GM12801 (cell line): ENCODE results near the gene NOL4L.

Experiments used
- TF ChIP-seq, protein P1 (sequence below): IDR thresholded peaks from one replicate; pipeline ENCODE4 v1.5.1; 2011; ENCODE audit warnings: control low read depth; ENCODE audit not compliant: insufficient read length; ENCODE audit errors: extremely low read depth

The NOL4L gene

GRCh38 chr20:32446301-32447100, 138.6 kb downstream of the NOL4L start:
- TF ChIP-seq, protein P1, sequence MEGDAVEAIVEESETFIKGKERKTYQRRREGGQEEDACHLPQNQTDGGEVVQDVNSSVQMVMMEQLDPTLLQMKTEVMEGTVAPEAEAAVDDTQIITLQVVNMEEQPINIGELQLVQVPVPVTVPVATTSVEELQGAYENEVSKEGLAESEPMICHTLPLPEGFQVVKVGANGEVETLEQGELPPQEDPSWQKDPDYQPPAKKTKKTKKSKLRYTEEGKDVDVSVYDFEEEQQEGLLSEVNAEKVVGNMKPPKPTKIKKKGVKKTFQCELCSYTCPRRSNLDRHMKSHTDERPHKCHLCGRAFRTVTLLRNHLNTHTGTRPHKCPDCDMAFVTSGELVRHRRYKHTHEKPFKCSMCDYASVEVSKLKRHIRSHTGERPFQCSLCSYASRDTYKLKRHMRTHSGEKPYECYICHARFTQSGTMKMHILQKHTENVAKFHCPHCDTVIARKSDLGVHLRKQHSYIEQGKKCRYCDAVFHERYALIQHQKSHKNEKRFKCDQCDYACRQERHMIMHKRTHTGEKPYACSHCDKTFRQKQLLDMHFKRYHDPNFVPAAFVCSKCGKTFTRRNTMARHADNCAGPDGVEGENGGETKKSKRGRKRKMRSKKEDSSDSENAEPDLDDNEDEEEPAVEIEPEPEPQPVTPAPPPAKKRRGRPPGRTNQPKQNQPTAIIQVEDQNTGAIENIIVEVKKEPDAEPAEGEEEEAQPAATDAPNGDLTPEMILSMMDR: no peak

DNA sequence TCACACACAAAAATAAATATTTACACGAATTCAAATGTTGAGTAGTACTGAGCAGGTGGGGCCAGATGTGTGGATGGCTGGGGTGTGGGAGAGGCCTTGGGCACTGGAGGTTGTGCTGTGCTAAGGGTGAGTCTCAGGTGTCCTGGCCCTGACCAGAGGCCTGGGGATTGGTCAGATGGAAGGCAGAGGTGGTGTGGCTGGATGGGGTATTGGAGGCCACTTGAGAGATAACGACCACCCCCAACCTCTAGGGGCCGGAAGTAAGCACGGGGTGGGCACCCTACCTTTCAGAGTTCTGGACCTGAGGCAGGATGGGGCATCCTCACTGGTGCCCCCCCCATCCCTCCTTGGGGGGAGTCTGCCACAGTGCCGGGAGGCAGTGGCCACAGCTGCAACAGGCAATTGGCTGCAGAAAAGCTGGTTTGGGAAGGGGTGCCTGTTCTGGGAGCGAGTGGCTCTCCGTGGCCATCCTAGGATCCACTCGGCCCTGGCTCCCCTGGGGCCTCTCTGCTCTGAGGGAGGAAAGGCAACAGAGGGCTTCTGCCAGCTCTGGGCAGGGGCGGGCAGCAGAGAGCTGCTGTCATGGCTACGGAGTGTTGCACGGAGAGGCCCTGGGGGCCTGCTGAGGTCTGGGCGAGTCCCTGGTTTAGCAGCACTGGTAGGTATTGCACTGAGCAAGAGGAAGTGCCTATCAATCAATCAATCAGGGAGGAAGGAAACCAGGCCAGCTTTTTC, 139.4 kb downstream of the NOL4L start:
- TF ChIP-seq, protein P1: no peak

- TF ChIP-seq, protein P1: no peak
These were observed 140.5 kb downstream of the NOL4L start for GRCh38 chr20:32444474-32445220.

DNA sequence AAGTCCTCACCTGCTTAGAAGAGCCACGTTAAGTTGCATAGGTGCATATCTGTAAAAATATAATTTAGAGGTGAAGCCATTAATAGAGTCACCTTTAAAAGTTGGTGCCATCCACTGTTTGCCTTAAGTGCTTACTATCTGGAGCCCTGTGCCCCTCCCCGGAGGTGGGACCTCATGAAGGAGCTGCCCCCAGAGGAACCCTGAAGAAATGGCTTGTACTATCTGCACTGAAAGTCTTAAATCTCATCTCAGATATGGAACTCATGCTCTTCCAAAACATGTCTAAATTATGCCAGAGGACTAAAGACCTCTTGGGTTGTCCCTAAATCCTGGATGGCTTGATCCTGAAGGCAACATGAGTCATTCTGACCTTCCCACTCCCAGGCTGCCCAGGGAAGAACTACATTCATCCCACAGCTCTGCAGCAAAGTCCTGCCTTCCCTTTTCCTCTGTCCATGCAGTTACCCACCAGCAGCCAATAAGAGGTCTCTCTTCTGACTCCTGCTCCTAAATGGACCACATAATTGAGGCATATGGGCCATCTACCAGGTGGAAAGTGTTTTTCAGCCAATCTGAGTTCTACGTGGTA, 141.7 kb downstream of the NOL4L start:
- TF ChIP-seq, protein P1: no peak

DNA sequence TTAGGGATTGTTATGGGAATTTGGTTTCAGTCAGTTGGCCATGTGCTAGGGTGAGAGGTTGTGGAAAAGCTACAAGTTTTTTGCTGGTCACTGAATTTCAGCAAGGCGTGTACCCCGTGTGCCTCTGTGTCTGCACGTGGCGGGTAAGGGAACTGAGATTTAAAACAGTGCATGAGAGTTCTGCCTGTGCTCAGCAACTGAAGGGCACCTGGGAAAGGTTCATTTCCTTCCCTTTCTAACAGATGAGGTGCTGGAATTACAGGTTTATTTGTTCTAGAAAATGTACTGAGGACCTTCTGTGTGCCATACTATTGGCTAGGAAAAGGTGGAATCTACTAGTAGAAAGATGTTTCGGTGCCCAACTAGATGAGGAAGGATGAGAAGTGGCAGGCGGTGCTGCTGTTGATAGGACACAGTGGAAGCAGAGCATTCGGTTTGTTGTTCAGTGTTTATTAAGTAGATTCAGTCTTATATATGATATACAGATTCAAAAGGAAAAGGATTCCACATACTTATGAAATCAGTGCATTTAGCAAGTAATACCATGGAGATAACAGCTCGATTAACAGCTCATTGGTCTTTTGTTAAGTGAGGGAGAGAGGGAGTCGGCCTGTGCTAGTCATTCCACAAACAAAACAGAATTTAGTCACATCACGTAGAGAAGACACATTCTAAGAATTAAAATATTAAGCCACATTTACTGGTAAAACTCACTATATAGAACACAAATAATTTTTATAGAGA, 142.3 kb downstream of the NOL4L start:
- TF ChIP-seq, protein P1: no peak

GRCh38 chr20:32441638-32442037, 143.5 kb downstream of the NOL4L start:
- TF ChIP-seq, protein P1: no peak
